Right hindlimb (tissue), 1 donor: ENCODE results near the gene CNGA1.
A peak's percentile ranks its signal among the peaks of the same experiment; 100 is the strongest.
"Not testable (repeated sequence)": the region's sequence is repeated elsewhere in the genome, so short reads cannot be mapped to it uniquely, and the experiment has no call there.

Experiments used
- DNase-seq: peaks from one replicate; pipeline ENCODE4 v3.0.0-alpha.2; 2018

CNGA1 gene

DNA sequence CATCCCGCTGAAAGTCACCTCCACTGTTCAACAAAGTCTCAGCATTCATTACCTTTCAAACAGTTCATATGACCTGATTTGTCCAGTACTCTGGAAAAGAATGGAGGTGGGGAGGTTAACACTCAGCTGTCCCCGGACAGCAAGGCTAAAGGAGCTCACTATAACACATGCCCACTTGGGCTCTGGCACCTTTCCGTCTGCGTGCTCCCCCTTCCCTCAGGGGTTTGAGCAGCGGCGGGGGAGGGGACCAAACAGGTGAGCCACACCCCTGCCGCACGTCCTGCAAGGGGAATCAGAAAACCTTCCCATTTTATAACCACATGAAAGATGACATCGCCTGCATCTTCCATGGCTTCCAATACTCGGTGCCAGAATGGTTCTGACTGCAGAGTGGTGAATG, 62.2 kb downstream of the CNGA1 start:
- no peak for DNase-seq

DNA sequence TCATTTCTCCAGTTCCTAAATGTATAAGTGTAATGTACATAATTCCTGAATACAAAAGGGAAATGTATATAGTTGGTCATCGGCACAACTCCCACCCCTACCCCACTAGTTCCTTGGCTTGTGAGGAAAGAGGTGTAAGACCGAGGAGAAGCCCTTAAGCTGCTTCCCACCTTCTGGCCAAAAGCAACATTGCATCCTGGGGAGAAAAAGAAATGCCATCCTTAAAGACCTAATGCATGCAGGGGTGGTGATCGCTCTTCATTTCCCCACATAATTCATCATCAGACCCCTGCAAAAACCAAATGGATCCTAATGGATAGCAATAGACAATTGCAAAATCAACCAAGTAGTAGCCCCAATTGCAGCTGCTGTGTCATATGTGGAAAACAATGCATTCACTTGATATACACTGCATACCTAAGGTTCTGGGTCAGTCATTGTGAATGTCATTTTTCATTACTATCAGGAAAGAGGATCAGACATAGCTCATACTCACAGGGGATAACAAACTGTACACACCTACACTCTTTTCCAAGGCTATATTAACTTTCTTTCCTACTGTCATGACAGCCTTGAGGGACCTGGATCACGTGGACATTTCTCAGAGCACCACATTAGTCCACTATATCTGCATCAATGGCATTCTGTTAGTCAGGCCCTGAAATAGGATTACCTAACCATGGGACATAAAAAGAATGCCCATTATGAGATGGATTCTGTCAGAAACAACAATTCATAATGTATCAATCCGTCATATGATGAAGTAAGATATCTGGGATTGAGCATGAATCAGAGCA, 70.4 kb downstream of the CNGA1 start:
- DNase-seq: no peak

DNA sequence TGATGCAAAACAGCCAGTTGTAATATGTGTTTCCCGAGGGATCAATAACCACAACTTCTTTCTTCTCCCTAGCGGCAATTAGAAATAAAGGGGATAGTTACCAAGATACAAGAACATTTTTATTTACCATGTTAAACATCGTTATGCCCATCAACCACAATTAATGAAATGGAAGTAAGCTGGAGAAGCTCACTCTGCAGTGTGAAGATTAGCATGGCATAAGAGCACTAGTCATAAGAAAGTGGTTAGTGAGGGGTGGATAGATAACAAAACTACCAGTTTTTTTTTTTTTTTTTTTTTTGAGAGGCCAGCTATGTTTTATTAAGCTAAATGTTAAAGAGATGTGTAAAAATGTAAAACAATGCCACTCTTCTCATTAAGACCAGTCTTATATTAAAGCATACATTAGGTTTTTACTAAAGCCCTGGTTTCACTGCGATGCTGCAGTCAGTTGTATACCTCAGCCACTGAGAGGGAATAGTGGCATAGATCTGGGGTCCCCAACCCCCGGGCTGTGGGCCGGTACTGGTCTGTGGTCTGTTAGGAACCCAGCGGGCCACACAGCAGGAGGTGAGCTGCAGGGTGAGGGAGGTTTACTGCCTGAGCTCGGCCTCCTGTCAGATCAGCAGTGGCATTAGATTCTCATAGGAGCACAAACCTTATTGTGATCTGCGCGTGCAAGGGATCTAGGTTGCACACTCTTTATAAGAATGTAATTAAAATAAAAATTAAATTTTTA, 74.2 kb downstream of the CNGA1 start:
- DNase-seq: no peak

DNA sequence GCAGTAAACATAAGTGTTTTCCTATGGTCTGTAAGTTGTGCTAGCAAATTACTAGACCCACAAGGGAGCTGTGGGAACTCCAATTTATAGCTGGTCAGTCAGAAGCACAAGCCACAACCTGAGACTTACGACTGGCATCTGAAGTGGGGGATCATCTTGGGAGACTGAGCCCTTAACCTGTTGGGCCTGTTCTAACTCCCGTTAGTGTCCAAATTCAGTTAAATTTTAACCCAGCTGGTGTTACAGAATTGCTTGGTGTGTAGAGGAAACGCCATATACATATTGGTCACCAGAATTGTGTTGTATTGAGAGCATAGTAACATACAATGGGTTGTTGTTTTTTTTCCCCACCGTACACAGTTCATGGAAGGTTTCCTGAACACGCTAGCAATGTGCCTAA, 77.0 kb downstream of the CNGA1 start:
- DNase-seq: no peak

DNA sequence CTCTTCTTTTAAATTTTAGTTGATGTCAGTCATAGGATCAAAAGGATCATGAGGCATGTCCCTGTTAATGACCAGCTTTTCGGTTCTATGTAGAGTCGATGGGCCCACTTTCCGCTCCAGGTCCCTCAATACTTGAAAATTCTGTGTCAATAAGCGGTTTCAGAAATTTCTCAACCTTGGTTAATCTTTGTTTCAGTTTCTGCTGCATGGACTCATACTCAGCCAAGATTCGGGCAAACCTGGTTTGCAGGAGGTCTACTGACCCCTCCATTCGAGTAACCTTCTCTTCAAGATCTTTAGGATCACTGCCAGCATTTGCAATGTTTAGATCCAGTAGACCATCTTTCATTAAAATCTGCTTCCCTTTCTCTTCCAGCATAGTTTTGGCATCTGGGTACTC, 80.1 kb downstream of the CNGA1 start:
- no peak for DNase-seq

DNA sequence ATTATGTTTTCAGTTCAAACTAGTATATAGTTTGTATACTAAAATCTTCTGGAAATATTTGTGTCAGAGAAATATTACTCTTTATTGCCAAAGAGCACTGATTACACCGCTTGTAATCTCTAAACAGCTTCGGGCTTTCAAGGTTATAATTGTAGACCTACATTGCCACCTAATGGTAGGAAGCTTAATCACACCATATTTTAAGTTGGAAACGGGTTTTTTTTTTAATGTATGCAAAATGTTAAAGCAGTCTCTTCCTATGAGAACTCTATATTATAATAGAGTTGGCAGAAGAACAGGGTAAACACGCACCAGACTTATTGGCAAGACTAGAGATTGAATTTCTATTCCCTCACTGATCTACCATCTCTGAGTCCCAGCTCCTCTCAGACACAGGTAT, 82.6 kb downstream of the CNGA1 start:
- DNase-seq: no peak

DNA sequence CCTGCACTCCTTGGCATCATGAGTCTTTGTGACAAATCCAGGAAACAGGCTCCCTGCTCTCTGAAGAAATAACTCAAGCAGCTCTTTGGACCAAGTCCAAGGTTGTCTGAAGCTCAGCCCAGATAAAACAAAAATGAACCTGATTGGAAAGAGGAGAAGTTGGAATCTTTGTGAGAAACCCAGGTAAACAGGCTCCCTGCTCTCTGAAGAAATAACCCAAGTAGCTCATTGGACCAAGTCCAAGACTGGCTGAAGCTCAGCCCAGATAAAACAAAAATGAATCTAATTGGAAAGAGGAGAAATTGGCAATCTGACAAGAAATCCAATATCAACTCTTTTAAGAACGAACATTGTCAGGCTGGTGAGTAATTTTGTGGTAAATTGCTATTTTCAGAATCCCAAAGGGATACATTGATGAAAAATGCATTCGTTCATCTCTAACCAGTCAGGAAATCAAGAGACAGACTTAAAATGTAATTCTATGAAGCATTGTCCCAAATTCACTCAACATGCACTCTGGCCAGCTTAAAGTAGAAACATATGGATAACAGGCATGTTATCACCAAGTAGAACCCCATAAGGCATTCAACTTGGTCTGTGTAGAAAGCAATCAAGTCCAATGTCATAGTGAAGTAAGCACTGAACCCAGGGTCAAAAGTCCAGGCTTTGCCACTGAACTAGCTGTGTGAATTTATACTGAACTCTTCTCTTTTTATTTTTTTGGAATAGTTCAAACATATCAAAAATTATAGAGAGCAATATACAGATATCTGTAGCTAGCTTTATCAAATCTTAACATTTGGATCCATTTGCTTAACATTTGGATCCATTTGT, 85.3 kb downstream of the CNGA1 start:
- no peak for DNase-seq

DNA sequence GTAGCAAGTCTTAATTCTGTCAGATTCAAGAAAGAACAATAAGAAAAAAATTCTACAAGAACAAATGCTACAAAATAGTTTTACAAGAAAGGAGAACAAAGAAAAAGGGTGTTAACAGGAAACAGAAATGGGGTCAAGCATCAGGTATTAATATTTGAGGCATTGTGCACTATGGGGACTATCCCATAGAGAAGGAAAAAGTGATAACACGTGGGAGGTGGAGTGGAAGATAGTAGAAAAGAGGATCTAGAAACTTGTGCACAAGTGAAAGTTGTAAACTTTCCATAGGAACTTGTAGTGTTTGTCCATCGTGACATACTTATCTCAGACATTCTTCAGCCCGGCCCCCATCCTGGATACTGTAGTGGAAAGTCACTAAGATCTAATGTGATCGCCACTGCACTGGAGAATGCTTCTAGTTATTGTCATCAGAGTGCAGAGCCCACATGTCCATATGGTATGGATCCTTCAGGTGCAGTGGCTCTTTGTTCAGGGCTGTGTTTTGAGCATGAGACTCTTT, 86.7 kb downstream of the CNGA1 start:
- DNase-seq: no peak

DNA sequence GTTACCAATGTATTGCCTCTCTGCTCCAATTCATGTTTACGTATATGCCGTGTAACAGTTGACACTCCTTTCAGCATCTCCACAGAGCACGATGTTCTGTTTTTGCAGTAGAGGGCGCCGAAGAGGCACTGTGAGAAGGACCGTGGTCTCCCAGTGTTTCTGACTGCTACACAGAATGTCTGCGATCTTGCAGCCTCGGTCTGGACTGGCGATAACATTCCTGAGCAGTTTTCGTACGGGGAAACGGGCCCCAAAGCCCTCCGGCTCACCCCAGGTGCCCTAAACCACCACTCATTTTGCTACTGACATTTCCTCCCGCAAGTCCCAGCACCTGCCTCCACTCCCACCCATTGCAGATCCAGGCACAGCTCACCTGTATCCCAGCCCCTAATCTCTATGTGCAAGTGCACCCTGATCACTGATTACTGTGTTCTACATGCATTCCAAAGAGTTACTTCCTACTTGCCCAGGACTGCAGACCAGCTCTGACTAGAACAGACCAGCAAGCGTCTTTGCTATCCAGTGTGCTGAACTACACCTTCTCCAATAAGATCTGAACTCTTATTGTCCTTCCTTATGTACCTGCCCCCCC, 89.7 kb downstream of the CNGA1 start:
- DNase-seq: peak; percentile 63

DNA sequence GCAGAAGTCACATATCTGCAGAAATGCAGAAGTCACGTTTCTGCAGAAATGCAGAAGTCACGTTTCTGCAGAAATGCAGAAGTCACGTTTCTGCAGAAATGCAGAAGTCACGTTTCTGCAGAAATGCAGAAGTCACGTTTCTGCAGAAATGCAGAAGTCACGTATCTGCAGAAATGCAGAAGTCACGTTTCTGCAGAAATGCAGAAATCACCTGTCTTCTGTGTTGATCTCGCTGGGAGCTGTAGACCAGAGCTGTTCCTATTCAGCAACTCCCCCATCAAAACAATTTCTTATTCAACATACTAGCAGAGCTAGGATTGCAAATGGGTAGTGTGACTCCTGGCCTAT, 93.2 kb downstream of the CNGA1 start:
- DNase-seq: not testable (repeated sequence)

DNA sequence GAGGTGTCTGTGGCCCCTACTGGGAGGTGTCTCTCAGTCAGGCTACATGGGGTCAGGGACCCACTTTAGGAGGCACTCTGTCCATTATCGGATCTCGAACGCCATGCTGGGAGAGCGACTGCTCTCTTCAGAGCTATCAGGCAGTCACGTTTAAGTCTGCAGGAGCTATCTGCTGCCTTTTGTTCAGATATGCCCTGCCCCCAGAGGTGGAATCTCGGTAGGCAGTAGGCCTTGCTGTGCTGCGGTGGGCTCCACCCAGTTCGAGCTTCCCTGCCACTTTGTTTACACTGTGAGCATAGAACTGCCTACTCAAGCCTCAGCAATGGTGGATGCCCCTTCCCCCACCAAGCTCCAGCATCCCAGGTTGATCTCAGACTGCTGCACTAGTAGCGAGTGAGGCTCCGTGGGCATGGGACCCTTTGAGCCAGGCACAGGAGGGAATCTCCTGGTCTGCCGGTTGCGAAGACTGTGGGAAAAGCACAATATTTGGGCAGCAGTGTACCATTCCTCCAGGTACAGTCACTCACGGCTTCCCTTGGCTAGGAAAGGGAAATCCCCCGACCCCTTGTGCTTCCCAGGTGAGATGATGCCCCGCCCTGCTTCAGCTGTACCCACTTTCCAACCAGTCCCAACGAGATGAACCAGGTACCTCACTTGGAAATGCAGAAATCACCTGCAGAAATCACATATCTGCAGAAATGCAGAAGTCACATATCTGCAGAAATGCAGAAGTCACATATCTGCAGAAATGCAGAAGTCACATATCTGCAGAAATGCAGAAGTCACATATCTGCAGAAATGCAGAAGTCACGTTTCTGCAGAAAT, 93.8 kb downstream of the CNGA1 start:
- not testable (repeated sequence) for DNase-seq

DNA sequence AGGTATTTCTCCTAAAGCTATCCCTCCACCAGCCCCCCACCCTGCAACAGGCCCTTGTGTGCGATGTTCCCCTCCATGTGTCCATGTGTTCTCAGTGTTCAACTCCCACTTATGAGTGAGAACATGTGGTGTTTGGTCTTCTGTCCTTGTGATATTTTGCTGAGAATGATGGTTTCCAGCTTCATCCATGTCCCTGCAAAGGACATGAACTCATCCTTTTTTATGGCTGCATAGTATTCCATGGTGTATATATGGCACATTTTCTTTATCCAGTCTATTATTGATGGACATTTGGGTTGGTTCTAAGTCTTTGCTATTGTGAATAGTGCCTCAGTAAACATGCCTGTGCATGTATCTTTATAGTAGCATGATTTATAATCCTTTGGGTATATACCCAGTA, 99.3 kb downstream of the CNGA1 start:
- DNase-seq: not testable (repeated sequence)

DNA sequence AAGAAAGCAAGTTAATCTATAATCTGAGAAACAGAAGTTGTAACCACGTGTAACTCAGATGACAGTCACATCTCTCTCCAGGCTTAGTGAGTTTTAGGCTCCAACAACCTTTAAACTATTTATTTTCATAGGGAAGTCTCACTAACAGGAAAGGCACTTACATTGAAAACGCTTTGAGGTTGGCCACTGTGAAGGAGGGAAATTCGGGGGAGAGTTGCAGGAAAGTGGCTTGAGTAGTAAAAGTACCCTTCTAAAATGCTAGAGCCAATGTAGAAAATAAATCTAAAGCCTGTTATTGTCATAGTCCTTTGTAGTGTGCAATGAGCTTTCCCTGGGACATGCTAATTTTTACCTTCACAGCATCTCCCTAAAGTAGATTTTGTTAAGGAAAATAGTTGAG, 101.1 kb downstream of the CNGA1 start:
- no peak for DNase-seq

DNA sequence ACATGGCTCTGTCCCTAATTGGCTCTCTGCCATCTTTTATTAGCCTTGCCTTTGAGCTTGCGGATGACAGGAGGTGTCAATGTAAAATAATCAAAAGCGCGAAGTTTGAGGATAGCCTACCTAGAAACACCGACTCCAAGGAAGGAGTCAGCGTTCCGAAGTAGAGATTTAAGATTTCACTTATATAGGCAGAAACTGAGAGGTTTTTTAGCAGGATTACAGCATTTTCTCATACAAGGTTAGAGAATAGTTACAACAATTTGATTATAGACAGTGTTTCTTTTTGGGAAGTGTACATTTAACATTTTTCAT, 101.6 kb downstream of the CNGA1 start:
- no peak for DNase-seq

DNA sequence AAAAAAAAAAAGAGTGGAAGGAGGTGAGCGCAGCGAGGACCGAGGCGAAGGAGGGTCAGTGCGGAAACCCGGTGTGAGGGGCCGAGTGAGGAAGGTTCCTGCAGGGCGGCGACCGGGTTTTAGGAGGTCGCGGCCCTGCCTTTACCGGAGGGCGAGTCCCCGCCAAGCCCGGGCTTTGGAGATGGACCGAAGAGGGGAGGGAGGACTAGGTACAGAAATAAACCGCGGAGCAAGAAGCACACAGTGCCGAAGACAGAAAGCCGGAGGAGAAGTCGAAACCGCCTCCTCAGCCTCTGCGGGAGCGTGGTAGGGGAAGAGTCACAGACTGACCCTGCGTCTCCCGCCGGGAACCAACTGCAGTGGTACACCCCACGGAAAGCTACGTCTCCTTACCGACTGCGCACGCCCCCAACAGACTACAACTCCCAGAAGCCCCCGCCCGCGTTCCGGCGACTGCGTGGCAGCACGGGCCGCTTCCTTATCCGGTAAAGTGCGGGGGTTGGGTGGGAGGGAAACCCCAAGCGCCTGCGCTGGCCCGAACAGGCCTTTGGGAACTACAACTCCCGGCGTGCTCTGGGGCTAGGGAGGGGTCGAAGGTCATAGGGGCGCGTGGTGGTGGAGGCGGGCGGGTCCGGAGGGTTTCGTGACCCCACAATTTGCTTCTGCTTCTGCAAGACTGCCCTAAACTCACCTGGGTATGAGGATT, 102.1 kb downstream of the CNGA1 start, which contains the start of gene NFXL1:
NFXL1 (minus strand) TSS at position 364 of the 706 bp plus-strand sequence. CDS start 380 bp downstream, outside the sequence.
- peak; percentile 99 for DNase-seq

DNA sequence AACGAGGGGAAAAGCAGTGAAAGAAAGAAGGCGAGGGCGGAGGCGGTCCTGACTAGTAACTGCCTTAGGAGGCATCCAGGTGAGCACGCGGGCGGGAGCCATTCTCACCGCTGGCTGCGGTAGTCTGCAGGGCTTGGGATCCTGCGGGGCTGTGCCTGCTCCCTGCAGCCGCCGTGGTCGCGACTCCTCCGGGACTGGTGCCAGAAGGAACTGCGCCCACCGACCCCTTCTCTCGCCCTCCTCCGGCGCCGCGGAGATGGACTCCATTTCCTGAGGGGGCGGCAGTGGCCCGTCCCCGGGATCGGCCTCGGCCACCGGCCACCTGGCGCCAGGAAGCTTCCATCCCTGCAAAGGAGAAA, 102.6 kb downstream of the CNGA1 start:
- no peak for DNase-seq

DNA sequence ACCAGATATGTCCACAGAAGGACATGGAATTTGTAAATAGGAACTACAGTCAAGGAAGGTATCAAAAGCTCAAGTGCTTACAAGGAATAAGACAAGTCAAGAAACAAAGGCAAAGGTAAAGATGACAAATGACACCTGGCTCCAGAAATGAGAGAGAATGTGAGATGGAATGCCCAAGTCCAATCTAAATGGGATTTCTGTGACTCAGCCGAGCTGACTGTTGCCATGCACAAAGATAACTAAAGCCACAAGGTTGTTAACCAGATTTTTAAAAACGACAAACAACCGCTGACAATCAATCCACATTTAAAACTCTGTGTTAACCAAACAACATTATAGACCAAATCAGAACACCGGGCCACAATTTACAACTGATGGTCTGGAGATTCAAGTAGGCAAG, 103.2 kb downstream of the CNGA1 start:
- DNase-seq: no peak

DNA sequence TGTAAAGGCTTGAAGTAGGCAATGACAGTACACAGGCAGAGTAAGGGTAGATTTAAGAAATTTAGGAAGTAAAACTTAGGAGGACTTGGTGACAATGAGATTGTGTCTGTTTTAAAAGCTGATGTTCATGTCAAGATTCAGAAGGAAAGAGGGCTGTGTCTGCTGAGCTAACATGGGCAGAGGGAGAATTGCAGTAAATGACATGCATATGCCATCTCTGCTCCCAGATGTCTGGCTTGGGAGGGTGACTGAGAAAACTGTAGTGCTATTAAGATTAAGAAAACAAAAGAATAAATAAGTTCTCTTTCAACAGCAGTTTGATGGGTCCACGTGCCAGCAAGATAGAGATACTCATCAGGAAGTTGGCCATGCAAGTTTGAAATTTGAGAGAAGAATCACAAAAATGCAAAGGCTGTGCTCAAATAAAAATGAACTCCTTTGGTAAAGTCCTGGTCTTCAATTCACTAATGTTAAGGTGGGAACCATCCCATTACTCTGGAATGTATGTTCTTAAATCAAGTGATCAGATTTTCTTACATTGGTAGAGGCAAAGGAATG, 109.3 kb downstream of the CNGA1 start:
- DNase-seq: no peak

DNA sequence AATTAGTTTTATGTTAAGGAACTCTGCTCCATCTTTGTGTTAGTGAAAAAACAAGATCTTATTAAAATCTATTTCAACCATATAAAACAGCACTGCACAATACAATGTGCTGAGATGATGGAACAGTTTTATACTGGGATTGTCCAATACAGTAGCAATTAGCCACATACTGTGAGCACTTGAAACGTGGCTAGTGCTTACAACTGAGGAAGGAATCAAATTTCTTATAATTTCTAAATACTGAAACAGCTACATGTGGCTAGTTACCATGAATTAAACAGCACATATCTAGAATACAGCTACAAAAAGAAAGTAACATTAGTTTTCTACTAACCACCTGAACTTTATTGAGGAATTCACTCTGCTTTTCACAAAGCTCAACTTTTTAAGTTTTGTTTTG, 116.8 kb downstream of the CNGA1 start:
- no peak for DNase-seq

DNA sequence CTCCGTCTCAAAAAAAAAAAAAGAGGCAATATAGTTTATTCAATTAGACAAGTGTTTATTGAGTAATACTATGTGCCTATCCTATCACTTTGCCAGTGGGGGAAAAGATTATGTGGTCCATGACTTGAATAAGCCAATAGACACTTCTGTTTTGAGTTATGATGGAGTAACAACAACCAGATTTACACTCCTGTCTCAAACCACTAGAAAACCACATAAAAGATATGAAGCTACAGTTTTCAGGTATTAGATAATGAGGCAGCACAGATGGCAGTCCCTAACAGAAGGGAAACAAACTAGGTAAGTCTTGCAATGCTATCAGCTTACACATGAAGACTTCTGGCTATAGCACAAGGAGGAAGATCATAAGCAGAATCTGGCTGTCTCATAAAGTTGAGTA, 124.6 kb downstream of the CNGA1 start:
- no peak for DNase-seq
